AG08396 (cell line): ENCODE measurements around the gene HPD.
A peak's percentile ranks its signal among the peaks of the same experiment; 100 is the strongest.
"Not testable (repeated sequence)": the region's sequence is repeated elsewhere in the genome, so short reads cannot be mapped to it uniquely, and the experiment has no call there.

ENCODE experiments used
- DNase-seq: peaks from one replicate; pipeline ENCODE4 v3.0.0; 2012; ENCODE audit warnings: low spot score, mixed read lengths

Gene HPD

DNA sequence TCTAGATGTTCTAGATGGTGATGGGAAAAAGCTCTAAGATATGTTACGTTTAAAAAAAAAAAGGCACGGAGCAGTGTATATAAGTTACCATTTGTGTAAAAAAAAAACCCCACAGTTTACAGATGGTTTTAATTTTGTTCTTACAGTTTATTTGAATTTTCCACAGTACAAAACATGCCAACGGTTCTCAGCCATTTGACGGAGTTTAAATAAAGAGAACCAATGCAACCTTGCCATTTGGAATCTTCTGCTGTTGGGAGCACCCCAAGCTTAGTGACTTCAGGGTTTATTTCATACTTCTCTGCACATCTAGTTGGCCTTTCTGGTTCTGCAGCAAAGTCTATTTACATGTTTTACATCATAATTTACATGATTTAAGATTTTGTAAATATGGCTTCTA, 7.7 kb upstream of the HPD start:
- no peak for DNase-seq

DNA sequence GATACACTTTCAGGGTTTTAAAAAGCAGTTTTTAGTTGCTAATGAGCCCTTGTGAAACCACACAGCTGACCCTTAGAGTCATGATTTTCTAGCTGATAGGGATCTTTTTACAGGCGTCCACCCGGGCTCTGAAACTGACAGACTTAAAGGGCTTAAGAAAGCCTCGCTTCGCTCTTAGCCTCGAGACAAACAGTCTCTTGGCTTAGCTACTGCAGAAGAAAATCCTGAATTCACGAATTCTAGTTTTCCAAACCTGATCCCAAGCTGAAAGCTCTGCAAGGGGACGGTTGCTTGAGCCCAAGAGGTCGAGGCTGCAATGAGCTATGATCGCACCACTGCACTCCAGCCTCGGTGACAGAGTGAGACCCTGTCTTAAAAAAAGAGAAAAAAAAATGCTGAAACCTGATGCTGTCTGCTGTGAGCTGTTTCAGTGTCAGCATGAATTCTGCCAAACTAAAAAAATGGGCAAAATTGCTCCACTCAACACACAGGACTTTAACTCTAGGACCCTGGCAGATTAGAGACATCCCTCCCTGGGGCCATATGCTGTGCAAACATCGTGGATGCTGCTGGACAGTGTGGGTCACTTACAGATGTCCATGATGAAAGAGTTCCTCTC, 3.1 kb upstream of the HPD start:
- DNase-seq, result no peak

DNA sequence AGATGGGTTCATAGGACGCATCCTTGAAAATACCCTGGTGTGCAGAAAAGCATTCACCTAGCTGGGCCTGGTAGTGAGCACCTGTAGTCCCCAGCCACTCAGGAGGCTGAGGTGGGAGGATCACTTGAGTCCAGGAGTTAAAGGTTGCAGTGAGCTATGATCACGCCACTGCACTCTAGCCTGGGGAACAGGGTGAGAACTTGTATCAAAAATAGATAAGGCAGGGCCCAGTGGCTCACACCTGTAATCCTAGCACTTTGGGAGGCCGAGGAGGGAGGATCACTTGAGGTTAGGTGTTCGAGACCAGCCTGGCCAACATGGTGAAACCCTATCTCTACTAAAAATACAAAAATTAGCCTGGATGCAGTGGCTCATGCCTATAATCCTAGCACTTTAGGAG, 2.0 kb upstream of the HPD start:
- not testable (repeated sequence) for DNase-seq

GRCh38 chr12:121860257-121860656, 1.6 kb upstream of the HPD start:
- no peak for DNase-seq

- no peak for DNase-seq
Observed at GRCh38 chr12:121858318-121858661, 369 bp downstream of the HPD start.

- DNase-seq, result no peak
Observed at GRCh38 chr12:121857322-121858246, 1.1 kb downstream of the HPD start.

DNA sequence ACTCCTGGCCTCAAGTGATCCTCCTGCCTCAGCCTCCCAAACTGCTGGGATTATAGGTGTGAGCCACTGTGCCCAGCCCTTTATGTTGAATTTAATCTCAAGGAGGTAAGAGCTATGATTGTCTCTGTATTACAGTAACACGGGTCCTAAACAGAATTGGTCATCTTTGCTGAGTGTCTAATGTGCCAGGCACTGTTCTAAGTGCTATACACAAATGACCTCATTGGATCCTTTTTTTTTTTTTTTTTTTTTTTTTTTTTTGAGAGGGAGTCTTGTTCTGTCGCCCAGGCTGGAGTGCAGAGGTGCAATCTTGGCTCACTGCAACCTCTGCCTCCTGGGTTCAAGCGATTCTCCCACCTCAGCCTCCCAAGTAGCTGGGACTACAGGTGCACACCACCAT, 6.3 kb downstream of the HPD start:
- not testable (repeated sequence) for DNase-seq

DNA sequence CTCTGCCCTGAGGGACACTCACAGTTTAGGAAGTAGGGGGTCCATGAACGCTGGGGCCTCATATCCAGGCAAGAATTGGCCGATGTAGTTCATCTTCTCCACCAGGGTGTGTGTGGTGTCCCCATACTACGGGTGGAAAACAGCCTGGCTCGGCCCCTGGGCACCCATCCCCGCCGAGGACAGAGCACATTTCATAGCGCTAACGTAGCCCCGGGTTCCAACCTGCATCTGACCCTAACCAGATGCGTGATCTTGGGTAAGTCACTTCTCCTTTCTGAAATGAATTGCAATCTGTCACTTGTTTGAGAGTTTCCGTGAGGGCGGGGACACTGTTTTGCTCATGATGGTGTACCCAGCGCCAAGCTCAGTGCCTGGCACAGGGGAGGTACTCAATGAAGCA, 9.0 kb downstream of the HPD start:
- DNase-seq, result no peak

DNA sequence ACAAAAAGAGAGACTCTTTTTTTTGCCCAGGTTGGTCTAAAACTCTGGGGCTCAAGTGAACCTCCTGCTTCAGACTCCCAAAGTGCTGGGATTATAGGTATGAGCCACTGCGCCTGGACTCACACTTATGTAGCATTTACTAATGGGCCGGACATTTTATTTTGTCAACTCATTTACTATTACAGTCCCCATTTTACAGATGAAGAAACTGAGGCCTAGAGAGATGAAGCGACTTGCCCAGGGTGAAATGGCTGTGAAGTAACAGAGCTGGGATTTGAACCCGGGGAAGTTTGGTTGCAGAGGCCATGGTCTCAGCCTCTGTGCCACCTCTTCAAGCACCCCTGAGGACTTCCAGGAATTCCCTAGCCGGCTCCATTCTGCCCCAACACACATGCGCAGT, 9.4 kb downstream of the HPD start:
- DNase-seq, result no peak

- DNase-seq, result no peak
Observed at GRCh38 chr12:121845701-121846100, 13.0 kb downstream of the HPD start.

GRCh38 chr12:121843236-121843982, 15.2 kb downstream of the HPD start:
- DNase-seq, result no peak

DNA sequence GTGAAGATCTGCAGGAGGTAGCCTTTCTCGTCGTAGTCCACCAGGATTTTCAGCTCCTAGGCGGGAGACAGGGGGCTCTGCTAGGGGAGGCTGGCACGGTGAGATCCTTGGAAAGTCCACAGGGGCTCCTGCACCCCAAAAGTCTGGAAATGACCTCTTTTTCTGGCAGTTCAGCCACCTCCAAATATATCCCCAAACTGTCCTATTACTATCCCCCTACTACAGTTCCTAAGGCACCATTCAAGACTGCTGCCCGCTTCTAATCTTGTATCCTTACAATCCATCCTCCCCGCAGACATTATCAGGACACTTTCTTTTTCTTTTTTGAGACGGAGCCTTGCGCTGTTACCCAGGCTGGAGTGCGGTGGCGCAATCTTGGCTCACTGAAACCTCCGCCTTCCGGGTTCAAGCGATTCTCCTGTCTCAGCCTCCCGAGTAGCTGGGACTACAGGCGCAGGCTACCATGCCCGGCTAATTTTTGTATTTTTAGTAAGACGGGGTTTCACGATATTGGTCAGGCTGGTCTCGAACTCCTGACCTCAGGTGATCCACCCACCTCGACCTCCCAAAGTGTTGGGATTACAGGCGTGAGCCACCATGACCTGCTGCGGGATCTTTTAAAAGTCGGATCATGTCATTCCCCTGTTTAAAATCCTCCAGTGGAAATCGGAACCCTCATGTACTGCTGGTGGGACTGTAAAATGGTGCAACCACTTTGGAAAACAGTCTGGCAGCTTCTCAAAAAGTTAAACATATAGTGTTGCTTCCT, 18.5 kb downstream of the HPD start:
- DNase-seq, result no peak

DNA sequence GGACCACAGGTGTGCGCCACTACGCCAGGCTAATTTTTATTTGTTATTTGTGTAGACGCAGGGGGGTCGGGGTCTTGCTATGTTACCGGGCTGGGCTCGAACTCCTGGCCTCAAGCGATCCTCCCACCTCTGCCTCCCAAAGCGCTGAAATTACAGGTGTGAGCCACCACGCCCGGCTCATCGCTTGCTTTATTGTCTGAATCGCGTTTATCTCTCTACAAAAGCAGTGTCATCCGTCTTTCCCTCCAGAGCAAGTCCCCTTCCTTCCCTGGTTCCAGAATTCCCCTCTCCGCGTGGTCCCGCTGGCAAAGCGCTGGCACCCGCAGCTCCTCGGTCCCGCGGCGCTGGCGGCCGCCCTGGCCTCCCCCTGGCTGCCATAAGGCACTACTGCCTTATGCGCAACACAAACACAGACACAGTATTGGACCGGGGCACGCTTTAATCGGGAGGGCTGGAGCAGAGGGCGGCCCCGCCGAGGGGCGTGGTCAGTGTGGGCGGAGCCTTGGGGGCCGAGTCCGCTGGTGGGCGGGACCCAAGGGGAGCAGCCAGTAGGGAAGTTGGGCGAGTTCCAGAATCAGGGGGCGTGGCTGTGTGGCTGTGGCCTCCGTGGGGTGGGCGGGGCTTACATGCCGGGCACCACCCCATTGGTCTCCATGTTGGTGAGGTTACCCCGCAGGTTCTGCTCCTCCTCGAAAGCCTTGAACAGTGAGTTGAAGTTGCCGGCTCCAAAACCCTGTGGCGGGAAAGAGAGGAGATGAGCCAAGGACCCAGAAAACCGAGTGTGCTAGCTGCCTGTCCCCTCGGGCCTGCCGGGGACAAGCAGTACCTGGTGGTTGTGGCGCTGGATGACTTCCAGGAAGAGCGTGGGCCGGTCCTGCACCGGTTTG, 19.3 kb downstream of the HPD start:
- peak; percentile 99 for DNase-seq

DNA sequence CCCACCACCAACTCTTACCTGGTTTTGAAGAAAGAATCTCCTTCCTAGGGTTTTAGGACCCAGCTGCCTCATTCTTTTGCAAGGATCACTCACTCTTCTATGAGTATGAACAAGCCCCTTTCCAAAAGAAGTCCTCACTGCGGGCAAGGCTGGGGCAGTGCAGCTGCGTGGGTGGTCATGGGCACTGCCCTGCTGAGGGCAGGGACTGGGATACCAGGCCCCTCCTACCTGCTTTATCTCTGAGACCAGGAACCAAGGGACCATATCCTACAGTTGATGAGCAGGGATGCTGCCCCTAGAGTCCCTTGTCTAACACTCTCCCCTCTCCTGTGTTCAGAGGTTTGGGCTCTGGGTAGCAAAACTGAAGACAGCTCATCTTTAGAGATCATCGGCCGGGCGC, 20.5 kb downstream of the HPD start:
- DNase-seq, result no peak

GRCh38 chr12:121837680-121838079, 21.0 kb downstream of the HPD start:
- no peak for DNase-seq

DNA sequence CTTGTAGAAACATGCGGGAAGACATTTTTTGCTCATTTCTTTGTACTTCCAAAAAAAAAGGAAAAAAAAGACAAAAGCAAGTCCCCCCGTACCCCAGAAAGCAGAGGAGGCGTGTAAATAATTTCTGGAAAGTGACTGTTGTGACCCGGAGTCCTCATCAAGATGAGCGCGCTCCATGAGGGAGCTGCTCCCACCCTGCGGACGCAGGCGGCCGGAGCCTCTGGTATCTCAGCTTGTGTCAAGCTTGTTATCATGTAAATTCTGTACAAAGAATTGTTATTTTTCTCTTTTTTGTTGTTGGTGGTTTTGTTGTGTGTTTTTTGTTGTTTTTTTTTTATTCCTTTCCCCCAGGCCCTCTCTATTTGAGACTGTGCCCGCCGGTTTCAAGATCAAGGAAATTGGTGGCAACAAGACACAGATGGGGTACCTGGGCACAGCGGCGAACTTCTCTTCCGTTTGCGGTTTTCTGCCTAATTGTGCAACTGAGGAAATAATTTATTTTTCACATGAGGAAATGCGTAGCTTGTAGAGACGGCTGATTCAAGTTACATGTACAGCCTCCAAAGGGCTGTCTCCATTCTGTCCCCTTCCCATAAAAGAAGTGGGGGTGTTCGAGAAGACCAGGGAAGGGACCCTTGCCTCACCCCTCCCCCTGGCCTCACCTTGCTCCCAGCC, 27.0 kb downstream of the HPD start:
- no peak for DNase-seq

DNA sequence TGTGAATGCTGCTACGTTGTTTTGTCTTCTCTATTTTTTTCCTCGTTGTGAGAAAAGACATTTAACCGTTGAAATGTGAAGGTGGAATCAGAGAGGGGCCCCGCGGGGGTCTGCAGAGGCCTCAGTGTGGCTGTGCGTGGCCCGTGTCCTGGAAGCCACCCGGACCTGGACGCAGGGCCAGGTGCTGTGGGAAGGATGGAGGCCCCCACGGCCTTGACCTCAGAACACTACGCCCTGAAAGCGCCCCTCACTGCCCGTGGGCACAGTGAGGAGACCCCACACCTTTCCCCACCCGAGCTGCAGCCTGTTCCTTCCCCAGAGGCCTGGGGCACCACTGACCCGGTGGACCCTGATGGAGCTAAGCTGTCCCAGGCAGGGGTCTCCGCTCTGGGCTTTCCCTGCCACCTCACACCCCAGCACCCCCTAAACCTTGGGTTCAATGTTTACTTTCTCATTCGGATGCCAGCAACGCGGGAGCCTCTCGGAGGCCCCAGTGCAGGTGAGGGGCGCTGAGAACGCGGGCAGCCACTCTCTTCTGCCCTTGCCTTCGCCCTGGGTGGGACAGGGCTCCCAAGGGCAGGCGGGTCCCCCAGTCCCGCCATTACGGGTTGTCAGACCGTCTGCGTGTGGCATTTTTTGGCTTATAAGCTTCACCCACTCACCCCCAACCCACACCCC, 27.9 kb downstream of the HPD start:
- no peak for DNase-seq

- DNase-seq, result no peak
Observed at GRCh38 chr12:121830134-121830533, 28.5 kb downstream of the HPD start.

GRCh38 chr12:121829250-121829918, 29.3 kb downstream of the HPD start:
- no peak for DNase-seq
